ENCODE measurements around the gene CSAD. TPM values are rescaled to one million over a fixed set of nuclear protein-coding genes. Genes with fewer than 3 reads are reported as not detected.
"Not testable (repeated sequence)": the region's sequence is repeated elsewhere in the genome, so short reads cannot be mapped to it uniquely, and the experiment has no call there.

The CSAD gene
- total RNA-seq, 1 donor from 2014 or later, result 22.6 TPM

- H3K36me3 Mint-ChIP-seq (ENCODE audit: low read depth); intact Hi-C loops (cut with micrococcal nuclease); H3K27me3 Mint-ChIP-seq (ENCODE audit: insufficient read depth); H3K4me3 Mint-ChIP-seq; DNase-seq (ENCODE audit: low spot score); H3K27ac Mint-ChIP-seq; H3K9me3 Mint-ChIP-seq: not testable (repeated sequence)
- peaks cover 10% of the 10 kb centered on the region for H3K4me1 Mint-ChIP-seq (ENCODE audit: low read depth)
Measured at GRCh38 chr12:53163008-53163407, 17.7 kb downstream of the CSAD start.

- Mint-ChIP-seq H3K4me3 (no peak overlapping the region), H3K27me3 (ENCODE audit: insufficient read depth) (no peaks in the 10 kb centered on the region), H3K27ac (no peak overlapping the region), H3K9me3 (no peaks in the 10 kb centered on the region), H3K36me3 (ENCODE audit: low read depth) (no peaks in the 10 kb centered on the region), H3K4me1 (ENCODE audit: low read depth) (peaks cover 10% of the 10 kb centered on the region)
- no peak for DNase-seq (ENCODE audit: low spot score)
- intact Hi-C loops (cut with micrococcal nuclease), result no loop called here
Measured at GRCh38 chr12:53161119-53161911, 19.4 kb downstream of the CSAD start.

GRCh38 chr12:53160673-53161072, 20.1 kb downstream of the CSAD start:
- intact Hi-C loops (cut with micrococcal nuclease), result no loop called here
- Mint-ChIP-seq H3K4me3 (no peak overlapping the region), H3K27ac (no peak overlapping the region), H3K27me3 (ENCODE audit: insufficient read depth) (no peaks in the 10 kb centered on the region), H3K36me3 (ENCODE audit: low read depth) (no peaks in the 10 kb centered on the region), H3K4me1 (ENCODE audit: low read depth) (peaks cover 10% of the 10 kb centered on the region), H3K9me3 (no peaks in the 10 kb centered on the region)
- DNase-seq (ENCODE audit: low spot score), result no peak

GRCh38 chr12:53160000-53160399, 20.7 kb downstream of the CSAD start:
- DNase-seq (ENCODE audit: low spot score), result no peak
- Mint-ChIP-seq H3K27me3 (ENCODE audit: insufficient read depth) (no peaks in the 10 kb centered on the region), H3K4me3 (no peak overlapping the region), H3K27ac (no peak overlapping the region), H3K4me1 (ENCODE audit: low read depth) (peaks cover 10% of the 10 kb centered on the region), H3K36me3 (ENCODE audit: low read depth) (no peaks in the 10 kb centered on the region), H3K9me3 (no peaks in the 10 kb centered on the region)
- intact Hi-C loops (cut with micrococcal nuclease), result loop anchor here (1.0 to 10.0 kb wide), 12 partner anchors 20 to 265 kb away; partner anchors contain the start of genes AAAS, AMHR2, CSAD and ESPL1

GRCh38 chr12:53159195-53159839, 21.4 kb downstream of the CSAD start:
- no peak overlapping the region for H3K4me3 Mint-ChIP-seq
- peaks cover 10% of the 10 kb centered on the region for H3K4me1 Mint-ChIP-seq (ENCODE audit: low read depth)
- no peaks in the 10 kb centered on the region for H3K27me3 Mint-ChIP-seq (ENCODE audit: insufficient read depth)
- H3K36me3 Mint-ChIP-seq (ENCODE audit: low read depth), result no peaks in the 10 kb centered on the region
- no peaks in the 10 kb centered on the region for H3K9me3 Mint-ChIP-seq
- DNase-seq (ENCODE audit: low spot score), result peak; percentile 83
- peak overlapping the region; percentile 50 for H3K27ac Mint-ChIP-seq
- intact Hi-C loops (cut with micrococcal nuclease), result loop anchor here (1.0 to 10.0 kb wide), 12 partner anchors 21 to 265 kb away; partner anchors contain the start of genes AAAS, AMHR2, CSAD and ESPL1

- no peaks in the 10 kb centered on the region for H3K27me3 Mint-ChIP-seq (ENCODE audit: insufficient read depth)
- no peak for DNase-seq (ENCODE audit: low spot score)
- no peaks in the 10 kb centered on the region for H3K9me3 Mint-ChIP-seq
- intact Hi-C loops (cut with micrococcal nuclease), result loop anchor here (10.0 kb wide), 1 partner anchor 272 kb away; the partner anchor contains the start of gene AMHR2
- H3K4me3 Mint-ChIP-seq, result no peak overlapping the region
- no peaks in the 10 kb centered on the region for H3K36me3 Mint-ChIP-seq (ENCODE audit: low read depth)
- no peaks in the 10 kb centered on the region for H3K4me1 Mint-ChIP-seq (ENCODE audit: low read depth)
- H3K27ac Mint-ChIP-seq, result no peak overlapping the region
Measured at GRCh38 chr12:53152390-53152789, 28.3 kb downstream of the CSAD start.

GRCh38 chr12:53151039-53151438, 29.7 kb downstream of the CSAD start:
- intact Hi-C loops (cut with micrococcal nuclease), result loop anchor here (10.0 kb wide), 1 partner anchor 274 kb away; the partner anchor contains the start of gene AMHR2
- Mint-ChIP-seq H3K4me3 (no peak overlapping the region), H3K27me3 (ENCODE audit: insufficient read depth) (no peaks in the 10 kb centered on the region), H3K4me1 (ENCODE audit: low read depth) (no peaks in the 10 kb centered on the region), H3K27ac (no peak overlapping the region), H3K9me3 (no peaks in the 10 kb centered on the region), H3K36me3 (ENCODE audit: low read depth) (no peaks in the 10 kb centered on the region)
- DNase-seq (ENCODE audit: low spot score), result no peak

GRCh38 chr12:53147653-53148052, 33.1 kb downstream of the CSAD start:
- Mint-ChIP-seq H3K36me3 (ENCODE audit: low read depth) (no peaks in the 10 kb centered on the region), H3K9me3 (no peaks in the 10 kb centered on the region), H3K4me3 (no peak overlapping the region), H3K27ac (no peak overlapping the region), H3K4me1 (ENCODE audit: low read depth) (no peaks in the 10 kb centered on the region), H3K27me3 (ENCODE audit: insufficient read depth) (peaks cover 4% of the 10 kb centered on the region)
- intact Hi-C loops (cut with micrococcal nuclease), result no loop called here
- DNase-seq (ENCODE audit: low spot score), result no peak

GRCh38 chr12:53147181-53147580, 33.5 kb downstream of the CSAD start:
- Mint-ChIP-seq H3K27ac (no peak overlapping the region), H3K27me3 (ENCODE audit: insufficient read depth) (peaks cover 5% of the 10 kb centered on the region), H3K4me1 (ENCODE audit: low read depth) (no peaks in the 10 kb centered on the region), H3K9me3 (no peaks in the 10 kb centered on the region), H3K36me3 (ENCODE audit: low read depth) (no peaks in the 10 kb centered on the region), H3K4me3 (no peak overlapping the region)
- intact Hi-C loops (cut with micrococcal nuclease), result no loop called here
- DNase-seq (ENCODE audit: low spot score), result no peak

GRCh38 chr12:53145383-53146260, 35.1 kb downstream of the CSAD start:
- no peaks in the 10 kb centered on the region for H3K4me1 Mint-ChIP-seq (ENCODE audit: low read depth)
- no peak overlapping the region for H3K4me3 Mint-ChIP-seq
- no peak for DNase-seq (ENCODE audit: low spot score)
- no peak overlapping the region for H3K27ac Mint-ChIP-seq
- H3K27me3 Mint-ChIP-seq (ENCODE audit: insufficient read depth), result peaks cover 6% of the 10 kb centered on the region
- H3K9me3 Mint-ChIP-seq, result no peaks in the 10 kb centered on the region
- intact Hi-C loops (cut with micrococcal nuclease), result no loop called here
- H3K36me3 Mint-ChIP-seq (ENCODE audit: low read depth), result no peaks in the 10 kb centered on the region

- intact Hi-C loops (cut with micrococcal nuclease), result no loop called here
- H3K4me1 Mint-ChIP-seq (ENCODE audit: low read depth), result no peaks in the 10 kb centered on the region
- H3K9me3 Mint-ChIP-seq, result peaks cover 5% of the 10 kb centered on the region
- H3K36me3 Mint-ChIP-seq (ENCODE audit: low read depth), result no peaks in the 10 kb centered on the region
- no peak overlapping the region for H3K4me3 Mint-ChIP-seq
- DNase-seq (ENCODE audit: low spot score), result no peak
- H3K27ac Mint-ChIP-seq, result no peak overlapping the region
- H3K27me3 Mint-ChIP-seq (ENCODE audit: insufficient read depth), result peaks cover 11% of the 10 kb centered on the region
Measured at GRCh38 chr12:53143355-53143754, 37.4 kb downstream of the CSAD start.

- no peaks in the 10 kb centered on the region for H3K4me1 Mint-ChIP-seq (ENCODE audit: low read depth)
- H3K36me3 Mint-ChIP-seq (ENCODE audit: low read depth), result no peaks in the 10 kb centered on the region
- intact Hi-C loops (cut with micrococcal nuclease), result no loop called here
- H3K4me3 Mint-ChIP-seq, result no peak overlapping the region
- peaks cover 15% of the 10 kb centered on the region for H3K27me3 Mint-ChIP-seq (ENCODE audit: insufficient read depth)
- no peak overlapping the region for H3K27ac Mint-ChIP-seq
- peaks cover 12% of the 10 kb centered on the region for H3K9me3 Mint-ChIP-seq
- DNase-seq (ENCODE audit: low spot score), result no peak
Measured at GRCh38 chr12:53133722-53134121, 47.0 kb downstream of the CSAD start.

Data from activated T-helper 1 cell treated with anti-CD3 and anti-CD28 coated beads, Interleukin-12 subunit alpha, Interleukin-12 subunit beta, Interleukin-2, Interleukin-4 antibody, amounts not matched to agents 30 ng/mL and 10 ng/mL and 1 ng/mL, durations not matched to agents 14 hours and 24 hours and 36 hours (primary cell).